ENCODE measurements around the gene PIM1. TPM values are rescaled to one million over a fixed set of nuclear protein-coding genes. Genes with fewer than 3 reads are reported as not detected.

PIM1 gene
- polyA plus RNA-seq, 2 donors, result 174 to 178 TPM

- Histone ChIP-seq H3K4me1 (ENCODE audit: control insufficient read depth in 2 of 2, insufficient read depth in 2 of 2, low read length in 1 of 2) (no peaks in the 10 kb centered on the region), H3K27ac (ENCODE audit: low read depth in 2 of 2, low read length in 1 of 2) (no peak overlapping the region), H3K9me3 (ENCODE audit: control insufficient read depth in 2 of 2, insufficient read depth in 1 of 2, low read depth in 1 of 2, low read length in 1 of 2) (no peaks in the 10 kb centered on the region), H3K4me3 (ENCODE audit: low read depth in 1 of 2, low read length in 2 of 2) (no peak overlapping the region), H3K36me3 (ENCODE audit: control insufficient read depth in 2 of 2, insufficient read depth in 2 of 2, low read length in 1 of 2) (no peaks in the 10 kb centered on the region), H3K27me3 (ENCODE audit: control insufficient read depth in 1 of 2, insufficient read depth in 2 of 2, low read length in 2 of 2) (no peaks in the 10 kb centered on the region)
Observed at GRCh38 chr6:37149745-37150144, 20.2 kb upstream of the PIM1 start.

GRCh38 chr6:37150314-37150713, 19.6 kb upstream of the PIM1 start:
- no peaks in the 10 kb centered on the region for H3K4me1 ChIP-seq (ENCODE audit: control insufficient read depth in 2 of 2, insufficient read depth in 2 of 2, low read length in 1 of 2)
- no peaks in the 10 kb centered on the region for H3K9me3 ChIP-seq (ENCODE audit: control insufficient read depth in 2 of 2, insufficient read depth in 1 of 2, low read depth in 1 of 2, low read length in 1 of 2)
- no peak overlapping the region for H3K27ac ChIP-seq (ENCODE audit: low read depth in 2 of 2, low read length in 1 of 2)
- no peaks in the 10 kb centered on the region for H3K36me3 ChIP-seq (ENCODE audit: control insufficient read depth in 2 of 2, insufficient read depth in 2 of 2, low read length in 1 of 2)
- no peaks in the 10 kb centered on the region for H3K27me3 ChIP-seq (ENCODE audit: control insufficient read depth in 1 of 2, insufficient read depth in 2 of 2, low read length in 2 of 2)
- H3K4me3 ChIP-seq (ENCODE audit: low read depth in 1 of 2, low read length in 2 of 2), result no peak overlapping the region
- 51 to 55% methylated on average over 3 of the region's 3 CpGs for WGBS, 2 donors

GRCh38 chr6:37155394-37156312, 14.3 kb upstream of the PIM1 start:
- no peak overlapping the region for H3K4me3 ChIP-seq (ENCODE audit: low read depth in 1 of 2, low read length in 2 of 2)
- H3K27me3 ChIP-seq (ENCODE audit: control insufficient read depth in 1 of 2, insufficient read depth in 2 of 2, low read length in 2 of 2), result no peaks in the 10 kb centered on the region
- no peaks in the 10 kb centered on the region for H3K4me1 ChIP-seq (ENCODE audit: control insufficient read depth in 2 of 2, insufficient read depth in 2 of 2, low read length in 1 of 2)
- H3K27ac ChIP-seq (ENCODE audit: low read depth in 2 of 2, low read length in 1 of 2), result no peak overlapping the region
- H3K36me3 ChIP-seq (ENCODE audit: control insufficient read depth in 2 of 2, insufficient read depth in 2 of 2, low read length in 1 of 2), result no peaks in the 10 kb centered on the region
- H3K9me3 ChIP-seq (ENCODE audit: control insufficient read depth in 2 of 2, insufficient read depth in 1 of 2, low read depth in 1 of 2, low read length in 1 of 2), result no peaks in the 10 kb centered on the region
- 58 to 63% methylated on average over 11 of the region's 11 CpGs for WGBS, 2 donors

- Histone ChIP-seq H3K27ac (ENCODE audit: low read depth in 2 of 2, low read length in 1 of 2) (no peak overlapping the region), H3K4me3 (ENCODE audit: low read depth in 1 of 2, low read length in 2 of 2) (no peak overlapping the region), H3K9me3 (ENCODE audit: control insufficient read depth in 2 of 2, insufficient read depth in 1 of 2, low read depth in 1 of 2, low read length in 1 of 2) (no peaks in the 10 kb centered on the region), H3K4me1 (ENCODE audit: control insufficient read depth in 2 of 2, insufficient read depth in 2 of 2, low read length in 1 of 2) (no peaks in the 10 kb centered on the region), H3K27me3 (ENCODE audit: control insufficient read depth in 1 of 2, insufficient read depth in 2 of 2, low read length in 2 of 2) (no peaks in the 10 kb centered on the region), H3K36me3 (ENCODE audit: control insufficient read depth in 2 of 2, insufficient read depth in 2 of 2, low read length in 1 of 2) (no peaks in the 10 kb centered on the region)
- 91 to 93% methylated on average over 6 of the region's 6 CpGs for WGBS, 2 donors
Observed at GRCh38 chr6:37158508-37158907, 11.4 kb upstream of the PIM1 start.

GRCh38 chr6:37160922-37161778, 8.8 kb upstream of the PIM1 start:
- no peaks in the 10 kb centered on the region for H3K27me3 ChIP-seq (ENCODE audit: control insufficient read depth in 1 of 2, insufficient read depth in 2 of 2, low read length in 2 of 2)
- no peaks in the 10 kb centered on the region for H3K9me3 ChIP-seq (ENCODE audit: control insufficient read depth in 2 of 2, insufficient read depth in 1 of 2, low read depth in 1 of 2, low read length in 1 of 2)
- 78 to 82% methylated on average over 8 of the region's 8 CpGs for WGBS, 2 donors
- no peak overlapping the region for H3K4me3 ChIP-seq (ENCODE audit: low read depth in 1 of 2, low read length in 2 of 2)
- H3K27ac ChIP-seq (ENCODE audit: low read depth in 2 of 2, low read length in 1 of 2), result no peak overlapping the region
- no peaks in the 10 kb centered on the region for H3K36me3 ChIP-seq (ENCODE audit: control insufficient read depth in 2 of 2, insufficient read depth in 2 of 2, low read length in 1 of 2)
- H3K4me1 ChIP-seq (ENCODE audit: control insufficient read depth in 2 of 2, insufficient read depth in 2 of 2, low read length in 1 of 2), result no peaks in the 10 kb centered on the region

- Histone ChIP-seq H3K4me1 (ENCODE audit: control insufficient read depth in 2 of 2, insufficient read depth in 2 of 2, low read length in 1 of 2) (no peaks in the 10 kb centered on the region), H3K27ac (ENCODE audit: low read depth in 2 of 2, low read length in 1 of 2) (no peak overlapping the region), H3K9me3 (ENCODE audit: control insufficient read depth in 2 of 2, insufficient read depth in 1 of 2, low read depth in 1 of 2, low read length in 1 of 2) (no peaks in the 10 kb centered on the region), H3K36me3 (ENCODE audit: control insufficient read depth in 2 of 2, insufficient read depth in 2 of 2, low read length in 1 of 2) (no peaks in the 10 kb centered on the region), H3K27me3 (ENCODE audit: control insufficient read depth in 1 of 2, insufficient read depth in 2 of 2, low read length in 2 of 2) (no peaks in the 10 kb centered on the region), H3K4me3 (ENCODE audit: low read depth in 1 of 2, low read length in 2 of 2) (no peak overlapping the region)
- 85 to 92% methylated on average over 4 of the region's 4 CpGs for WGBS, 2 donors
Observed at GRCh38 chr6:37162740-37163139, 7.2 kb upstream of the PIM1 start.

GRCh38 chr6:37168163-37168758, 1.7 kb upstream of the PIM1 start:
- Histone ChIP-seq H3K4me1 (ENCODE audit: control insufficient read depth in 2 of 2, insufficient read depth in 2 of 2, low read length in 1 of 2) (no peaks in the 10 kb centered on the region), H3K27ac (ENCODE audit: low read depth in 2 of 2, low read length in 1 of 2) (peak overlapping the region in 1 of 2 donors; percentile 27), H3K36me3 (ENCODE audit: control insufficient read depth in 2 of 2, insufficient read depth in 2 of 2, low read length in 1 of 2) (peaks cover 5 to 9% of the 10 kb centered on the region in 2 donors), H3K4me3 (ENCODE audit: low read depth in 1 of 2, low read length in 2 of 2) (peak overlapping the region in 1 of 2 donors; percentile 53), H3K9me3 (ENCODE audit: control insufficient read depth in 2 of 2, insufficient read depth in 1 of 2, low read depth in 1 of 2, low read length in 1 of 2) (no peaks in the 10 kb centered on the region), H3K27me3 (ENCODE audit: control insufficient read depth in 1 of 2, insufficient read depth in 2 of 2, low read length in 2 of 2) (no peaks in the 10 kb centered on the region)
- 87 to 90% methylated on average over 5 of the region's 5 CpGs for WGBS, 2 donors

- Histone ChIP-seq H3K4me3 (ENCODE audit: low read depth in 1 of 2, low read length in 2 of 2) (peak overlapping the region; percentile 53 to 62), H3K27ac (ENCODE audit: low read depth in 2 of 2, low read length in 1 of 2) (peak overlapping the region; percentile 94 to 97), H3K27me3 (ENCODE audit: control insufficient read depth in 1 of 2, insufficient read depth in 2 of 2, low read length in 2 of 2) (no peaks in the 10 kb centered on the region), H3K4me1 (ENCODE audit: control insufficient read depth in 2 of 2, insufficient read depth in 2 of 2, low read length in 1 of 2) (no peaks in the 10 kb centered on the region), H3K36me3 (ENCODE audit: control insufficient read depth in 2 of 2, insufficient read depth in 2 of 2, low read length in 1 of 2) (peaks cover 11 to 14% of the 10 kb centered on the region in 2 donors), H3K9me3 (ENCODE audit: control insufficient read depth in 2 of 2, insufficient read depth in 1 of 2, low read depth in 1 of 2, low read length in 1 of 2) (no peaks in the 10 kb centered on the region)
- 5 to 6% methylated on average over 29 of the region's 29 CpGs for WGBS, 2 donors
Observed at GRCh38 chr6:37168811-37169495, 999 bp upstream of the PIM1 start.
